GM21390 (cell line): ENCODE data around the gene SAG.
"Not testable (repeated sequence)": the region's sequence is repeated elsewhere in the genome, so short reads cannot be mapped to it uniquely, and the experiment has no call there.

ENCODE experiments used
- ATAC-seq: cut with Tn5 transposase; IDR thresholded peaks from one replicate; pipeline ENCODE4 v1.9.1; 2021; ENCODE audit not compliant: unreplicated experiment

The SAG gene

GRCh38 chr2:233354500-233354924, 46.9 kb downstream of the SAG start:
- peak; percentile 38 for ATAC-seq

- no peak for ATAC-seq
These were observed 47.5 kb downstream of the SAG start for GRCh38 chr2:233354971-233355574.

- ATAC-seq: no peak
These were observed 48.3 kb downstream of the SAG start for GRCh38 chr2:233355916-233356315.

GRCh38 chr2:233356546-233357308, 49.1 kb downstream of the SAG start:
- no peak for ATAC-seq

- no peak for ATAC-seq
These were observed 50.7 kb downstream of the SAG start for GRCh38 chr2:233358335-233358734.

- no peak for ATAC-seq
These were observed 51.3 kb downstream of the SAG start for GRCh38 chr2:233358947-233359346.

- no peak for ATAC-seq
These were observed 52.2 kb downstream of the SAG start for GRCh38 chr2:233359823-233360222.

GRCh38 chr2:233360771-233361176, 53.2 kb downstream of the SAG start:
- no peak for ATAC-seq

- no peak for ATAC-seq
These were observed 53.7 kb downstream of the SAG start for GRCh38 chr2:233361297-233361696.

GRCh38 chr2:233362742-233363141, 55.1 kb downstream of the SAG start:
- no peak for ATAC-seq

GRCh38 chr2:233363744-233364235, 56.2 kb downstream of the SAG start:
- ATAC-seq: peak; percentile 71

- ATAC-seq: no peak
These were observed 58.4 kb downstream of the SAG start for GRCh38 chr2:233365861-233366520.

GRCh38 chr2:233367586-233367985, 60.0 kb downstream of the SAG start:
- no peak for ATAC-seq

- no peak for ATAC-seq
These were observed 61.1 kb downstream of the SAG start for GRCh38 chr2:233368756-233369155.

GRCh38 chr2:233369462-233369861, 61.8 kb downstream of the SAG start:
- no peak for ATAC-seq

GRCh38 chr2:233369897-233370685, 62.5 kb downstream of the SAG start:
- ATAC-seq: no peak

- ATAC-seq: no peak
These were observed 64.0 kb downstream of the SAG start for GRCh38 chr2:233371641-233372040.

- ATAC-seq: no peak
These were observed 65.2 kb downstream of the SAG start for GRCh38 chr2:233372855-233373254.

GRCh38 chr2:233373316-233373715, 65.7 kb downstream of the SAG start:
- ATAC-seq: no peak

GRCh38 chr2:233374776-233375175, 67.2 kb downstream of the SAG start:
- ATAC-seq: not testable (repeated sequence)
